RWPE1 (cell line): ENCODE results near the gene ITGB3BP.
A peak's percentile ranks its signal among the peaks of the same experiment; 100 is the strongest.

ENCODE experiments used
- CTCF ChIA-PET: fragments of 350-600 bp; sonication (Branson Sonifier 250); formaldehyde crosslinking; extraction: SDS; loops from one replicate; lab custom pipeline; 2021; lab: Yijun Ruan, JAX
- POLR2A ChIA-PET: fragments of 400-600 bp; formaldehyde crosslinking; extraction: SDS; loops from one replicate; lab custom pipeline; 2020; ENCODE audit warnings: antibody characterized with exemption; ENCODE audit not compliant: low non-redundant PET; lab: Yijun Ruan, JAX
- DNase-seq: peaks from one replicate; pipeline ENCODE4 v3.0.0; 2012; ENCODE audit warnings: low spot score
- H3K27ac ChIP-seq: fragments of 450-650 bp; 2 replicates; pipeline ENCODE4 v1.5.1; 2017
- TF ChIP-seq, protein P1 (sequence below): fragments of 450-650 bp; conservative IDR thresholded peaks from 2 replicates; pipeline ENCODE4 v1.5.1; 2017; ENCODE audit warnings: low read depth, mild to moderate bottlenecking

ITGB3BP gene

DNA sequence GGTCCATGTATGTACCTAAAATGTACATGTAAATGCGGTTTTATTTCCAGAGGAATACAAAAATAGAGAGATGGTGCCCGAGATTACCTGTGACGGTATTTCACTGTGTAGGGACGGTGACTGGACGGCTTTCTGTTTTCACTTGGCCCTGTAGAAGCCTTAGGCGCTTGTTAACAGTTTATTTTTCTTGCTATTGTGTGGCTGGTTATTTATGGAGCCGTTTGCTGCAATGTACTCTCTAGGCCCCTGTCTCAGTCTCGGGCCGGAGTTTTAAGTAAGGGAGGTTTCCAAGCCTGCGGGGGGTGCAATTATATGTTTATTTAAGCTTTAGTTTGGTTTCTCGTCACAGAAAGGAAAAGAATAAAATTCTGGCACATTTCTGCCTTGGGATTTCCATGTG, 713 bp upstream of the ITGB3BP start:
- ChIA-PET POLR2A (no interaction called here), CTCF (interaction anchor here (1.3 kb wide), 1 partner anchor 15 kb away, joined by 4 read pairs; no protein-coding TSS in a partner anchor)
- peak overlapping the region; percentile 94 for H3K27ac ChIP-seq
- DNase-seq: peak; percentile 4
- TF ChIP-seq, protein P1, sequence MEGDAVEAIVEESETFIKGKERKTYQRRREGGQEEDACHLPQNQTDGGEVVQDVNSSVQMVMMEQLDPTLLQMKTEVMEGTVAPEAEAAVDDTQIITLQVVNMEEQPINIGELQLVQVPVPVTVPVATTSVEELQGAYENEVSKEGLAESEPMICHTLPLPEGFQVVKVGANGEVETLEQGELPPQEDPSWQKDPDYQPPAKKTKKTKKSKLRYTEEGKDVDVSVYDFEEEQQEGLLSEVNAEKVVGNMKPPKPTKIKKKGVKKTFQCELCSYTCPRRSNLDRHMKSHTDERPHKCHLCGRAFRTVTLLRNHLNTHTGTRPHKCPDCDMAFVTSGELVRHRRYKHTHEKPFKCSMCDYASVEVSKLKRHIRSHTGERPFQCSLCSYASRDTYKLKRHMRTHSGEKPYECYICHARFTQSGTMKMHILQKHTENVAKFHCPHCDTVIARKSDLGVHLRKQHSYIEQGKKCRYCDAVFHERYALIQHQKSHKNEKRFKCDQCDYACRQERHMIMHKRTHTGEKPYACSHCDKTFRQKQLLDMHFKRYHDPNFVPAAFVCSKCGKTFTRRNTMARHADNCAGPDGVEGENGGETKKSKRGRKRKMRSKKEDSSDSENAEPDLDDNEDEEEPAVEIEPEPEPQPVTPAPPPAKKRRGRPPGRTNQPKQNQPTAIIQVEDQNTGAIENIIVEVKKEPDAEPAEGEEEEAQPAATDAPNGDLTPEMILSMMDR: no peak

GRCh38 chr1:63516629-63517028, 6.4 kb downstream of the ITGB3BP start:
- no peak for DNase-seq
- no peak overlapping the region for H3K27ac ChIP-seq
- ChIA-PET CTCF (no interaction called here), POLR2A (no interaction called here)
- TF ChIP-seq, protein P1: no peak

DNA sequence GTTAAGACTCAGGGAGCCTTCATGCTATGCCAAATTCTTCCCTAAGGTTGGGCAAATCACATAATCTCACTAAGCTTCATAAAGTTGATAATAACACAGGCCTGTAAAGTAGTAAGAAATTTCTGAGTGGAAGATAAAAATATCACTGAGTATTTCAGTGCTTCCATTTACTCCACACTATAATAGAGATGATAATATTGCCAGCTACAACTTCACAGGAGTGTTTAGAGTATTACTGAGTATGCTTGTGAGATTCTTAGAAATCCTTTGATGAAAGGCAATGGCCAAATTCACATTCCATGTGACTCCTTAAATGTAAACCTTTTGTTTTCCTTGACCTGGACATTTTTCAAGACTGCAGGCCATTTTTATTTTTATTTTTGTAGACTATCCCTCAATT, 10.4 kb downstream of the ITGB3BP start:
- no peak overlapping the region for H3K27ac ChIP-seq
- TF ChIP-seq, protein P1: no peak
- no peak for DNase-seq
- ChIA-PET CTCF (no interaction called here), POLR2A (no interaction called here)

- no peak overlapping the region for H3K27ac ChIP-seq
- ChIA-PET CTCF (no interaction called here), POLR2A (no interaction called here)
- TF ChIP-seq, protein P1: no peak
- DNase-seq: no peak
These were observed 13.3 kb downstream of the ITGB3BP start for GRCh38 chr1:63509718-63510117.

- TF ChIP-seq, protein P1: no peak
- ChIA-PET CTCF (no interaction called here), POLR2A (no interaction called here)
- DNase-seq: no peak
- H3K27ac ChIP-seq: no peak overlapping the region
These were observed 16.2 kb downstream of the ITGB3BP start for GRCh38 chr1:63506782-63507181.

DNA sequence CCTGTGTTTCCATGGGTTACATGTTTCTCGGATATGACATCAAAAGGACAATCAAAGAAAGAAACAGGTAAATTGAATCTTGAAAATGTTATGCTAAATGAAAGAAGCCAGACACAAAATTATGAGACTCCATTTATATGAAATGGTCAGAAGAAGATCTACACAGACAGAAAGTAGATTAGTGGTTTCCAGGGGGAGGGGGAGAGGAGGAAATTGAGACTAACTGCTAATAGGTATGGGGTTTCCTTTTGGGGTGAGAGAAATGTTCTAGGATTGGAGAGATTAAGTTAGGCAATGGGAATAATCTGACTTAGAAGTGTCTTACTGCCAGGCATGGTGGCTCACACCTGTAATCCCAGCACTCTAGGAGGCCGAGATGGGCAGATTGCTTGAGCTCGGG, 21.8 kb downstream of the ITGB3BP start:
- DNase-seq: no peak
- H3K27ac ChIP-seq: no peak overlapping the region
- POLR2A ChIA-PET: no interaction called here
- TF ChIP-seq, protein P1: no peak
- CTCF ChIA-PET: interaction anchor here (0.6 kb wide), 1 partner anchor 403 kb away, joined by 3 read pairs; no protein-coding TSS in a partner anchor
